SK-N-SH (cell line): ENCODE data around the gene ADD3. TPM values are rescaled to one million over a fixed set of nuclear protein-coding genes. Genes with fewer than 3 reads are reported as not detected.

Experiments
- CTCF ChIA-PET: fragments of 300-600, 350-600 bp; formaldehyde crosslinking; extraction: SDS; loops from one replicate; lab custom pipeline; 2021; lab: Yijun Ruan, JAX
- POLR2A ChIA-PET: fragments of 350-600 bp; sonication (Branson Sonifier 250); formaldehyde crosslinking; extraction: SDS; loops from one replicate; lab custom pipeline; 2020; ENCODE audit warnings: antibody characterized with exemption, inconsistent platforms; lab: Yijun Ruan, JAX
- DNase-seq: peaks from one replicate; pipeline ENCODE4 v3.0.0; 2012
- H2AFZ ChIP-seq: fragments of 200-600 bp; sonication (generic); 2 replicates; pipeline ENCODE4 v1.8.1; 2016; ENCODE audit warnings: antibody characterized with exemption, mild to moderate bottlenecking, low read depth
- H3F3A ChIP-seq: fragments of 200-600 bp; sonication (generic); replicated peaks from 2 replicates; pipeline ENCODE3; 2016; ENCODE audit warnings: antibody characterized with exemption, mild to moderate bottlenecking; ENCODE audit not compliant: insufficient read depth
- H3K27ac ChIP-seq, 2 experiments: fragments of 200-500 bp in 1 of 2; fragments of 200-600 bp in 1 of 2; sonication (Bioruptor generic) in 1 of 2; sonication (generic), shearing (Covaris generic) in 1 of 2; 2 replicates each; pipeline versions ENCODE4 v1.5.1 to v1.6.1; 2014 to 2016; ENCODE audit warnings: low read depth in 2 of 2, inconsistent platforms in 1 of 2, low read length in 1 of 2, mild to moderate bottlenecking in 1 of 2, mixed read lengths in 1 of 2
- H3K27me3 ChIP-seq: fragments of 200-600 bp; sonication (generic), shearing (Covaris generic); 2 replicates; pipeline ENCODE4 v1.6.1; 2016; ENCODE audit warnings: mixed run types; ENCODE audit not compliant: insufficient read depth
- H3K36me3 ChIP-seq, 2 experiments: fragments of 200-500 bp in 1 of 2; fragments of 200-600 bp in 1 of 2; sonication (Bioruptor generic) in 1 of 2; sonication (generic) in 1 of 2; replicated peaks in 1 of 2; 2 replicates each; pipeline versions ENCODE3 to v1.5.1; 2014 to 2016; ENCODE audit warnings: low read length in 1 of 2, mild to moderate bottlenecking in 1 of 2; ENCODE audit not compliant: insufficient read depth in 2 of 2, control insufficient read depth in 1 of 2
- H3K4me1 ChIP-seq, 2 experiments: fragments of 200-500 bp in 1 of 2; fragments of 200-600 bp in 1 of 2; sonication (Bioruptor generic) in 1 of 2; sonication (generic), shearing (Covaris generic) in 1 of 2; 2 replicates each; pipeline versions ENCODE4 v1.5.1 to v1.6.1; 2014 to 2016; ENCODE audit warnings: low read depth in 1 of 2, low read length in 1 of 2, mixed run types in 1 of 2; ENCODE audit not compliant: insufficient read depth in 2 of 2, control insufficient read depth in 1 of 2
- H3K4me2 ChIP-seq: fragments of 200-600 bp; sonication (generic), shearing (Covaris generic); 2 replicates; pipeline ENCODE4 v1.6.1; 2017; ENCODE audit warnings: mixed run types
- H3K4me3 ChIP-seq, 2 experiments: fragments of 200-500 bp in 1 of 2; fragments of 200-600 bp in 1 of 2; sonication (Bioruptor generic) in 1 of 2; sonication (generic), shearing (Covaris generic) in 1 of 2; 2 replicates each; pipeline versions ENCODE4 v1.5.1 to v1.8.1; 2014 to 2016; ENCODE audit warnings: low read depth in 2 of 2, inconsistent platforms in 1 of 2, low read length in 1 of 2, mild to moderate bottlenecking in 1 of 2, mixed read lengths in 1 of 2, moderate library complexity in 1 of 2
- H3K79me2 ChIP-seq: fragments of 200-600 bp; sonication (generic); 2 replicates; pipeline ENCODE4 v1.8.1; 2017; ENCODE audit warnings: mild to moderate bottlenecking; ENCODE audit not compliant: insufficient read depth
- H3K9ac ChIP-seq: fragments of 200-600 bp; sonication (generic); 2 replicates; pipeline ENCODE4 v1.6.1; 2017; ENCODE audit warnings: mixed run types
- H3K9me2 ChIP-seq: fragments of 200-600 bp; sonication (generic); 2 replicates; pipeline ENCODE4 v1.6.1; 2017; ENCODE audit warnings: mixed run types
- H3K9me3 ChIP-seq: fragments of 200-600 bp; sonication (generic); 2 replicates; pipeline ENCODE4 v1.6.1; 2017; ENCODE audit warnings: mixed run types, mild to moderate bottlenecking, moderate library complexity
- H4K20me1 ChIP-seq: fragments of 200-600 bp; sonication (generic); 2 replicates; pipeline ENCODE4 v1.6.1; 2017; ENCODE audit warnings: mild to moderate bottlenecking, mixed run types; ENCODE audit not compliant: insufficient read depth
- CHD2 ChIP-seq: fragments of 150-350 bp; IDR thresholded peaks from 2 replicates; pipeline ENCODE4 v1.6.1; 2018; ENCODE audit warnings: low read length; ENCODE audit not compliant: partially characterized antibody
- ELF1 ChIP-seq: IDR thresholded peaks from 2 replicates; pipeline ENCODE4 v1.4.0; 2012
- EP300 ChIP-seq, 2 experiments: IDR thresholded peaks; 2 replicates each; pipeline versions ENCODE4 v1.4.0 to v1.6.1; 2012; ENCODE audit warnings: borderline replicate concordance in 1 of 2, low read depth in 1 of 2, low read length in 1 of 2
- FOSL2 ChIP-seq: IDR thresholded peaks from 2 replicates; pipeline ENCODE4 v1.4.0; 2012; ENCODE audit warnings: low read depth, mild to moderate bottlenecking, moderate library complexity, borderline replicate concordance
- FOXJ3 ChIP-seq: sonication (generic); formaldehyde crosslinking; IDR thresholded peaks from 2 replicates; pipeline ENCODE4 v1.5.1; 2020; ENCODE audit warnings: mild to moderate bottlenecking, missing genetic modification reagents
- FOXM1 ChIP-seq: IDR thresholded peaks from 2 replicates; pipeline ENCODE4 v1.4.0; 2012; ENCODE audit warnings: low read depth, mild to moderate bottlenecking
- MAX ChIP-seq: IDR thresholded peaks from 2 replicates; pipeline ENCODE4 v1.4.0; 2012; ENCODE audit warnings: low read depth
- MXI1 ChIP-seq: IDR thresholded peaks from 2 replicates; pipeline ENCODE4 v1.6.1; 2012; ENCODE audit warnings: mild to moderate bottlenecking, low read depth, low read length, improper control_type of control experiment
- NFIC ChIP-seq: IDR thresholded peaks from 2 replicates; pipeline ENCODE4 v1.4.0; 2012; ENCODE audit warnings: borderline replicate concordance
- NRF1 ChIP-seq: IDR thresholded peaks from 2 replicates; pipeline ENCODE4 v1.6.1; 2012; ENCODE audit warnings: low read depth, mild to moderate bottlenecking, low read length
- PBX3 ChIP-seq: IDR thresholded peaks from 2 replicates; pipeline ENCODE4; 2012
- REST ChIP-seq: IDR thresholded peaks from 2 replicates; pipeline ENCODE4 v1.6.1; 2012; ENCODE audit warnings: mild to moderate bottlenecking, low read depth, low read length, moderate library complexity
- RFX5 ChIP-seq: IDR thresholded peaks from 2 replicates; pipeline ENCODE4 v1.6.1; 2012; ENCODE audit warnings: mild to moderate bottlenecking, improper control_type of control experiment, low read length
- SIN3A ChIP-seq: IDR thresholded peaks from 2 replicates; pipeline ENCODE4 v1.6.1; 2012; ENCODE audit warnings: low read depth, mild to moderate bottlenecking, low read length, moderate library complexity, borderline replicate concordance
- TCF12 ChIP-seq: IDR thresholded peaks from 2 replicates; pipeline ENCODE4 v1.4.0; 2012
- USF1 ChIP-seq: IDR thresholded peaks from 2 replicates; pipeline ENCODE4 v1.4.0; 2012; ENCODE audit warnings: low read depth, borderline replicate concordance
- USF2 ChIP-seq: fragments of 150-350 bp; IDR thresholded peaks from 2 replicates; pipeline ENCODE4 v1.6.1; 2017; ENCODE audit warnings: antibody characterized with exemption, low read length, low read depth, borderline replicate concordance
- YY1 ChIP-seq: IDR thresholded peaks from 2 replicates; pipeline ENCODE4 v1.4.0; 2012; ENCODE audit warnings: low read depth, mild to moderate bottlenecking
- ZBTB33 ChIP-seq: IDR thresholded peaks from 2 replicates; pipeline ENCODE4 v1.4.0; 2012; ENCODE audit warnings: low read depth, borderline replicate concordance
- WGBS: methylation state at CpG from one replicate; pipeline ENCODE4 v1.1.6; 2017; ENCODE audit warnings: low lambda C conversion rate; 5-methylcytosine and 5-hydroxymethylcytosine counted together
- polyA plus RNA-seq, 3 experiments: library from polyadenylated mRNA; depleted of rRNA; stranded (reverse); fragments of >200 nt; gene quantifications; 2 replicates each; pipeline ENCODE4 v1.2.3, GENCODE V29; 2012

Gene ADD3
- polyA plus RNA-seq, 1 of the 3 experiments (the other 2 are of a cell fraction): 27.6 TPM

- TF ChIP-seq PBX3: no peak
- TF ChIP-seq MXI1: no peak
- TF ChIP-seq REST: no peak
- no peak for TF ChIP-seq SIN3A
- no peak for TF ChIP-seq NRF1
- no peak for TF ChIP-seq CHD2
Measured at GRCh38 chr10:110142965-110143364, 135.2 kb downstream of the ADD3 start (continued).

- CTCF ChIA-PET: interaction anchor here (1.1 to 3.7 kb wide), 3 partner anchors 61 to 260 kb away, joined by 3 to 15 read pairs (median 3); no protein-coding TSS in a partner anchor
- no peak for TF ChIP-seq TCF12
- TF ChIP-seq NRF1: no peak
- no peak for TF ChIP-seq ELF1
- no peak for TF ChIP-seq RFX5
- TF ChIP-seq YY1: no peak
- no peak for TF ChIP-seq REST
- no peak for TF ChIP-seq USF1
- no peak for TF ChIP-seq FOXJ3 (CRISPR knock-in tag)
- no peak for TF ChIP-seq FOSL2
- no peak for TF ChIP-seq MAX
- no peak for TF ChIP-seq FOXM1
- TF ChIP-seq SIN3A: no peak
- TF ChIP-seq EP300 (IDR thresholded peaks at IDR 0.05; ENCODE audit: borderline replicate concordance in 1 of 2, low read depth in 1 of 2, low read length in 1 of 2): no peak
- TF ChIP-seq USF2: no peak
- TF ChIP-seq NFIC: no peak
- TF ChIP-seq ZBTB33: no peak
Measured at GRCh38 chr10:110144507-110144906, 136.7 kb downstream of the ADD3 start.

More at GRCh38 chr10:110144507-110144906, 136.7 kb downstream of the ADD3 start:
- no peak overlapping the region for H3K9ac ChIP-seq
- POLR2A ChIA-PET: interaction anchor here (1.2 kb wide), 1 partner anchor 63 kb away, joined by 3 read pairs; no protein-coding TSS in a partner anchor
- no peaks in the 10 kb centered on the region for H3K9me2 ChIP-seq
- H3K27ac ChIP-seq: no peak overlapping the region
- no peaks in the 10 kb centered on the region for H3K36me3 ChIP-seq
- H3K4me2 ChIP-seq: no peak overlapping the region
- H4K20me1 ChIP-seq: no peaks in the 10 kb centered on the region
- H3F3A ChIP-seq: no peaks in the 10 kb centered on the region
- H3K9me3 ChIP-seq: no peaks in the 10 kb centered on the region
- H2AFZ ChIP-seq: no peak overlapping the region
- WGBS: 74% methylated on average over 1 of the region's 1 CpG
- no peak for DNase-seq
- peaks cover 0 to 8% of the 10 kb centered on the region in 2 experiments; a peak in 1 of 4 replicates for H3K4me1 ChIP-seq
- no peak overlapping the region for H3K4me3 ChIP-seq
- H3K27me3 ChIP-seq: no peaks in the 10 kb centered on the region
- H3K79me2 ChIP-seq: no peaks in the 10 kb centered on the region
